ENCODE data around the gene ZNF496. TPM values are rescaled to one million over a fixed set of nuclear protein-coding genes. Genes with fewer than 3 reads are reported as not detected.
A peak's percentile ranks its signal among the peaks of the same experiment; 100 is the strongest.

ZNF496 gene
- total and polyA plus RNA-seq, 9 of the 15 experiments (the other 6 are each of a cell fraction or from before 2014, with no cell fraction given), result 4.3 to 54.0 (median 31.3) TPM

DNA sequence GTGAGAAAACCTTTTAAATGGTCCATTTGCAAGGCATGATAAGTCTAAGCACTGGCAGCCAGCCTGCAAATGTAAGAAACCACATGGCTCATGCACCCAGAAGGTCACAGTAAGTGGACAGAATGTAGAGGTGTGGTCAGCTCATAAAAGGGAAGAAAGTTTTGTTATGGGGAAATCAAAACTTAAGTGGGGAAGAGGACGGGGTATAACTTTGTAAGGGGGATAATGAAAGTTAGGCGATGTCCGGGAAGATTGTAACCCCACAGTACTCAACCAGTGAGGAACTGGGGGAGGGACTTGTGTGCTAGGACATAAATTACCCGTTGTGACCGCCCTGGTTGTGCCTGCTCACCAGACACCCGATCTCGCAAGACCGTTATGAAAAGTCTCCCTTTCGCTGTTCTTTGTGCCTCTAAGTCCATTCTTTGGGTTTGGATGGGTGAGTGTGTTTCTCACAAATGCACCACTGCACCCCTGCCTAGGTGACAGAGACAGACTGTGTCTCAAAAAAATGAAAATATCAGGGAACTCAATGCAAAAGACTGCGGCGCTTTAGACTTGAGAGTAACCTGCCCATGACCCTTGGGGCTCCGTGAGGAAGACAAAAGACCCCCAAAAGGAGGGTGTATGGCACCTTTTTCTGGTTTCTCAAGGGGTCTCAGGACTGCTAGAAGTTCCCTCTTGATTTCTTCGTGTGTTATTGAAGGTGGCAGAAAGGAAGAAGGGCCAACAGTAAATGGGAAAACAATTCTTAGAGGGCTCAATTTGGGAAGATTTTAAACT lies 28.6 kb upstream of the ZNF496 start (continued):
- TF ChIP-seq, protein P1, sequence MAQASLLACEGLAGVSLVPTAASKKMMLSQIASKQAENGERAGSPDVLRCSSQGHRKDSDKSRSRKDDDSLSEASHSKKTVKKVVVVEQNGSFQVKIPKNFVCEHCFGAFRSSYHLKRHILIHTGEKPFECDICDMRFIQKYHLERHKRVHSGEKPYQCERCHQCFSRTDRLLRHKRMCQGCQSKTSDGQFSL (CRISPR knock-in tag; IDR thresholded peaks at IDR 0.05), result no peak
- TF ChIP-seq, protein P1 (tag; IDR thresholded peaks at IDR 0.05), result no peak
- TF ChIP-seq IRF2 (CRISPR knock-in tag; IDR thresholded peaks at IDR 0.05), result no peak
- 0 out of 2 replicates have a peak, but pooled peaks have one; percentile 25 for TF ChIP-seq ELF4 (CRISPR knock-in tag; IDR thresholded peaks at IDR 0.05)
- no peak for TF ChIP-seq CREB3L1 (IDR thresholded peaks at IDR 0.05; ENCODE audit: borderline replicate concordance, low read depth)
- no peak for TF ChIP-seq ZNF75A (CRISPR knock-in tag; IDR thresholded peaks at IDR 0.05)

GRCh38 chr1:247359559-247359958 lies 27.9 kb upstream of the ZNF496 start:
- H4K20me1 ChIP-seq (replicated peaks; ENCODE audit: control insufficient read depth, insufficient read depth, low read length), result no peaks in the 10 kb centered on the region
- 83% methylated on average over 6 of the region's 6 CpGs for WGBS (ENCODE audit: insufficient coverage, low coverage, missing lambda C conversion rate)
- no peaks in the 10 kb centered on the region for H3K9me1 ChIP-seq (ENCODE audit: control insufficient read depth, insufficient read depth, low read length)
- H3K27me3 ChIP-seq (ENCODE audit: control insufficient read depth in 2 of 2, insufficient read depth in 2 of 2, low read length in 2 of 2), result no peaks in the 10 kb centered on the region
- intact Hi-C loops (cut with micrococcal nuclease), result no loop called here
- TF ChIP-seq LCOR (CRISPR knock-in tag; IDR thresholded peaks at IDR 0.05), result 0 out of 2 replicates have a peak, but pooled peaks have one; percentile 53
- TF ChIP-seq GTF2F1 (IDR thresholded peaks at IDR 0.05; ENCODE audit: low read depth, low read length), result no peak
- no peak for TF ChIP-seq KDM5B (IDR thresholded peaks at IDR 0.05; ENCODE audit: insufficient replicate concordance, low read depth, low read length)
- POLR2A ChIA-PET, result interaction anchor here (0.9 to 1.2 kb wide), 2 partner anchors 12 to 13 kb away, joined by 3 read pairs; no protein-coding TSS in a partner anchor
- peak overlapping the region; percentile 72; the same call in 2 of the 3 replicates for H3K27ac ChIP-seq (ENCODE audit: extremely low read depth, low read depth, low read length)
- no peak overlapping the region for H3K4me3 ChIP-seq
- CTCF ChIA-PET (ENCODE audit: low intra/inter-chr PET ratio), result no interaction called here
- no peak overlapping the region for H3K4me2 ChIP-seq (ENCODE audit: insufficient read depth, low read length)
- H3K79me2 ChIP-seq (ENCODE audit: control insufficient read depth, insufficient read depth, low read length), result no peaks in the 10 kb centered on the region
- peaks cover under 1% of the 10 kb centered on the region; the same call in 1 of the 2 replicates for H3K9me3 ChIP-seq (replicated peaks; ENCODE audit: control insufficient read depth, insufficient read depth, low read depth, low read length)
- 0 out of 4 replicates have a peak overlapping the region, but pooled peaks of 1 of the 2 experiments have one; percentile 50 for H3K9ac ChIP-seq (ENCODE audit: insufficient read depth in 1 of 2, low read depth in 2 of 2, low read length in 2 of 2)
- DNase-seq (ENCODE audit: extremely low read depth in 1 of 4, low spot score in 3 of 4), result no peak
- no peak for FAIRE-seq
- no peak for ATAC-seq
- peak overlapping the region; percentile 96 for H2AFZ ChIP-seq (ENCODE audit: low read depth, low read length)
- no TSS peak for BruUV-seq (replicated peaks)
- in situ Hi-C loops (cut with MboI), result no loop called here
- H3K4me1 ChIP-seq (replicated peaks in 1 of 2; ENCODE audit: control insufficient read depth in 2 of 2, insufficient read depth in 2 of 2, low read length in 2 of 2), result peaks cover 0 to 33% of the 10 kb centered on the region in 2 experiments; a peak in 4 of 5 replicates
- no peaks in the 10 kb centered on the region for H3K36me3 ChIP-seq (ENCODE audit: control insufficient read depth, insufficient read depth, low read length)
